ENCODE results near the gene TNRC6B.

GRCh38 chr22:40244586-40244985 is 66.9 kb downstream of the TNRC6B start:
- TF ChIP-seq CTCF (optimal IDR thresholded peaks at IDR 0.05 in 1 of 3, IDR thresholded peaks at IDR 0.05 in 1 of 3, conservative IDR thresholded peaks at IDR 0.05 in 1 of 3; ENCODE audit: extremely low read depth in 1 of 3, insufficient read depth in 2 of 3, low read length in 3 of 3) (no peak), EZH2 (IDR thresholded peaks at IDR 0.05; ENCODE audit: low read length) (no peak)

All from keratinocyte (primary cell).